H9 (cell line): ENCODE data around the gene UBASH3A. TPM values are rescaled to one million over a fixed set of nuclear protein-coding genes. Genes with fewer than 3 reads are reported as not detected.

Experiments used
- DNase-seq: peaks from one replicate; pipeline ENCODE4 v3.0.0-alpha.2; 2017
- H2AFZ ChIP-seq: one replicate; pipeline ENCODE4 v1.6.1; 2013; ENCODE audit warnings: mild to moderate bottlenecking, low read length, control low read depth, moderate library complexity
- H2AK5ac ChIP-seq: 2 replicates; pipeline ENCODE4 v1.6.1; 2013; ENCODE audit warnings: low read length, control low read depth, mixed read lengths; ENCODE audit not compliant: insufficient read length
- H2BK120ac ChIP-seq: one replicate; pipeline ENCODE4 v1.6.1; 2013; ENCODE audit warnings: low read depth, mild to moderate bottlenecking, low read length, control low read depth, inconsistent platforms; ENCODE audit not compliant: poor library complexity, severe bottlenecking
- H2BK12ac ChIP-seq: 2 replicates; pipeline ENCODE4 v1.6.1; 2013; ENCODE audit warnings: low read length, control low read depth, mixed read lengths, low read depth; ENCODE audit not compliant: insufficient read length
- H2BK15ac ChIP-seq: 2 replicates; pipeline ENCODE4 v1.6.1; 2013; ENCODE audit warnings: low read depth, low read length, control low read depth
- H2BK20ac ChIP-seq: one replicate; pipeline ENCODE4 v1.6.1; 2013; ENCODE audit warnings: low read depth, mild to moderate bottlenecking, low read length, control low read depth, inconsistent platforms; ENCODE audit not compliant: poor library complexity, severe bottlenecking
- H2BK5ac ChIP-seq: 2 replicates; pipeline ENCODE4 v1.6.1; 2013; ENCODE audit warnings: low read length, control low read depth, mixed read lengths; ENCODE audit not compliant: insufficient read length
- H3K14ac ChIP-seq: 2 replicates; pipeline ENCODE4 v1.6.1; 2013; ENCODE audit warnings: low read length, control low read depth; ENCODE audit not compliant: insufficient read depth
- H3K18ac ChIP-seq: 2 replicates; pipeline ENCODE4 v1.6.1; 2013; ENCODE audit warnings: low read depth, mild to moderate bottlenecking, mixed read lengths, low read length, control low read depth; ENCODE audit not compliant: insufficient read length
- H3K23ac ChIP-seq: 2 replicates; pipeline ENCODE4 v1.6.1; 2013; ENCODE audit warnings: low read length, control low read depth, mixed read lengths, low read depth; ENCODE audit not compliant: insufficient read length
- H3K23me2 ChIP-seq: 2 replicates; pipeline ENCODE4 v1.6.1; 2013; ENCODE audit warnings: low read depth, mild to moderate bottlenecking, mixed read lengths, low read length, control low read depth; ENCODE audit not compliant: insufficient read length, poor library complexity, severe bottlenecking
- H3K27ac ChIP-seq: 2 replicates; pipeline ENCODE4 v1.5.1; 2013; ENCODE audit warnings: low read length, control low read depth, mixed read lengths, low read depth; ENCODE audit not compliant: insufficient read length
- H3K27me3 ChIP-seq: 2 replicates; pipeline ENCODE4 v1.6.1; 2013; ENCODE audit warnings: low read length, control low read depth, inconsistent platforms; ENCODE audit not compliant: insufficient read depth
- H3K4ac ChIP-seq: 2 replicates; pipeline ENCODE4 v1.6.1; 2013; ENCODE audit warnings: low read depth, mild to moderate bottlenecking, control low read depth, inconsistent platforms, low read length, moderate library complexity
- H3K4me1 ChIP-seq: 2 replicates; pipeline ENCODE4 v1.6.1; 2013; ENCODE audit warnings: low read length, control low read depth, inconsistent platforms; ENCODE audit not compliant: insufficient read depth
- H3K4me2 ChIP-seq: 2 replicates; pipeline ENCODE4 v1.6.1; 2013; ENCODE audit warnings: low read length, control low read depth, mixed read lengths; ENCODE audit not compliant: insufficient read length, insufficient read depth
- H3K56ac ChIP-seq: 2 replicates; pipeline ENCODE4 v1.6.1; 2013; ENCODE audit warnings: low read depth, mild to moderate bottlenecking, mixed read lengths, low read length, control low read depth; ENCODE audit not compliant: insufficient read length
- H3K79me1 ChIP-seq: 2 replicates; pipeline ENCODE4 v1.6.1; 2013; ENCODE audit warnings: low read depth, mild to moderate bottlenecking, moderate library complexity, low read length, control low read depth, inconsistent platforms; ENCODE audit not compliant: insufficient read depth, poor library complexity, severe bottlenecking
- H3K79me2 ChIP-seq: 2 replicates; pipeline ENCODE4 v1.6.1; 2013; ENCODE audit warnings: low read length, control low read depth, inconsistent platforms; ENCODE audit not compliant: insufficient read depth
- H3K9ac ChIP-seq: 2 replicates; pipeline ENCODE4 v1.6.1; 2013; ENCODE audit warnings: low read length, control low read depth, mixed read lengths; ENCODE audit not compliant: insufficient read length; ENCODE audit errors: extremely low read depth
- H3K9me3 ChIP-seq: one replicate; pipeline ENCODE4 v1.6.1; 2013; ENCODE audit warnings: low read depth, low read length, inconsistent platforms; ENCODE audit not compliant: control insufficient read depth
- H3T11ph ChIP-seq: one replicate; pipeline ENCODE4 v1.6.1; 2013; ENCODE audit warnings: mild to moderate bottlenecking, low read length, control low read depth, inconsistent platforms
- H4K20me1 ChIP-seq: one replicate; pipeline ENCODE4 v1.6.1; 2013; ENCODE audit not compliant: control insufficient read depth, insufficient read length, insufficient read depth
- H4K5ac ChIP-seq: 2 replicates; pipeline ENCODE4 v1.6.1; 2013; ENCODE audit warnings: low read depth, mild to moderate bottlenecking, mixed read lengths, low read length, control low read depth; ENCODE audit not compliant: insufficient read length
- H4K8ac ChIP-seq: replicated peaks from 2 replicates; pipeline ENCODE4 v1.6.1; 2013; ENCODE audit warnings: low read length, control low read depth, mixed read lengths, low read depth; ENCODE audit not compliant: insufficient read length
- H4K91ac ChIP-seq: 2 replicates; pipeline ENCODE4 v1.6.1; 2013; ENCODE audit warnings: low read depth, mild to moderate bottlenecking, moderate library complexity, mixed read lengths, low read length, control low read depth; ENCODE audit not compliant: insufficient read length
- H3K27ac Mint-ChIP-seq, 3 experiments: 2 replicates in 2 of 3; 3 replicates in 1 of 3; pipeline ENCODE4 v1.8.0; 2020 to 2021; ENCODE audit warnings: mixed read lengths in 3 of 3, mild to moderate bottlenecking in 1 of 3, moderate library complexity in 1 of 3
- H3K27me3 Mint-ChIP-seq: 2 replicates; pipeline ENCODE4 v1.8.0; 2021; ENCODE audit warnings: low read depth, mild to moderate bottlenecking, moderate library complexity, mixed read lengths
- H3K36me3 Mint-ChIP-seq, 3 experiments: 2 replicates in 2 of 3; 3 replicates in 1 of 3; pipeline ENCODE4 v1.8.0; 2020 to 2021; ENCODE audit warnings: low read depth in 3 of 3, mixed read lengths in 3 of 3; ENCODE audit not compliant: insufficient read depth in 1 of 3
- H3K4me1 Mint-ChIP-seq, 2 experiments: 2 replicates each; pipeline ENCODE4 v1.8.0; 2020; ENCODE audit warnings: mixed read lengths in 2 of 2
- H3K4me3 Mint-ChIP-seq, 2 experiments: 2 replicates in 1 of 2; 3 replicates in 1 of 2; pipeline ENCODE4 v1.8.0; 2020 to 2021; ENCODE audit warnings: mild to moderate bottlenecking in 2 of 2, mixed read lengths in 2 of 2, moderate library complexity in 1 of 2
- H3K9me3 Mint-ChIP-seq, 2 experiments: 2 replicates in 1 of 2; 3 replicates in 1 of 2; pipeline ENCODE4 v1.8.0; 2020; ENCODE audit warnings: mild to moderate bottlenecking in 2 of 2, mixed read lengths in 2 of 2, moderate library complexity in 1 of 2
- CTCF ChIP-seq: fragments of 200-600 bp; sonication (generic); conservative IDR thresholded peaks from 3 replicates; pipeline ENCODE4 v1.8.0; 2021; ENCODE audit warnings: antibody characterized with exemption, mild to moderate bottlenecking
- WGBS: extraction: QIAGEN DNeasy Blood & Tissue Kit; methylation state at CpG from one replicate; pipeline ENCODE4 v1.1.7; 2013; ENCODE audit warnings: missing lambda C conversion rate, low lambda C conversion rate, mixed read lengths; ENCODE audit not compliant: insufficient read length; ENCODE audit errors: extremely low coverage; 5-methylcytosine and 5-hydroxymethylcytosine counted together
- total RNA-seq: library from RNA; stranded (reverse); gene quantifications from 2 replicates; pipeline ENCODE4 v1.2.1, GENCODE V29; 2021

Gene UBASH3A
- total RNA-seq, 1 experiment from 2014 or later = not detected

GRCh38 chr21:42492201-42492600 is 88.5 kb downstream of the UBASH3A start:
- Mint-ChIP-seq H3K9me3 (no peaks in the 10 kb centered on the region), H3K27me3 (peaks cover 17% of the 10 kb centered on the region), H3K36me3 (no peaks in the 10 kb centered on the region), H3K27ac (no peak overlapping the region), H3K4me1 (peaks cover 17 to 23% of the 10 kb centered on the region in 2 experiments), H3K4me3 (no peak overlapping the region)
- no peak overlapping the region for H3K14ac ChIP-seq
- no peaks in the 10 kb centered on the region for H3K79me1 ChIP-seq
- WGBS = no CpG with 5 or more reads among the region's 8 CpGs
- H4K20me1 ChIP-seq = no peaks in the 10 kb centered on the region
- no peak overlapping the region for H2BK12ac ChIP-seq
- no peak for TF ChIP-seq CTCF
- no peak overlapping the region for H4K8ac ChIP-seq
- H3T11ph ChIP-seq = no peak overlapping the region
- no peak overlapping the region for H3K56ac ChIP-seq
- no peak overlapping the region for H3K4ac ChIP-seq
- no peak for DNase-seq
- H2BK5ac ChIP-seq = no peak overlapping the region
- H2BK120ac ChIP-seq = no peak overlapping the region
- no peak overlapping the region for H2BK20ac ChIP-seq
- H2AFZ ChIP-seq = no peak overlapping the region
- H4K5ac ChIP-seq = no peak overlapping the region
- no peaks in the 10 kb centered on the region for H3K9me3 ChIP-seq
- H3K23ac ChIP-seq = no peak overlapping the region
- no peak overlapping the region for H3K27ac ChIP-seq
- H2BK15ac ChIP-seq = no peak overlapping the region
- H3K4me1 ChIP-seq = no peaks in the 10 kb centered on the region; the same call in 1 of the 2 replicates
- H3K27me3 ChIP-seq = no peaks in the 10 kb centered on the region
- H3K9ac ChIP-seq = no peak overlapping the region
- H3K18ac ChIP-seq = no peak overlapping the region
- no peaks in the 10 kb centered on the region for H3K79me2 ChIP-seq
- H2AK5ac ChIP-seq = no peak overlapping the region
- H3K4me2 ChIP-seq = no peak overlapping the region
- peaks cover 12% of the 10 kb centered on the region for H3K23me2 ChIP-seq
- H4K91ac ChIP-seq = no peak overlapping the region
